HG03066 (cell line): ENCODE results near the gene SLC30A2.

ENCODE experiments used
- ATAC-seq: cut with Tn5 transposase; IDR thresholded peaks from one replicate; pipeline ENCODE4 v1.9.1; 2021; ENCODE audit warnings: low read depth; ENCODE audit not compliant: unreplicated experiment

The SLC30A2 gene

GRCh38 chr1:26070963-26071342 lies 25.0 kb upstream of the SLC30A2 start:
- ATAC-seq = no peak

DNA sequence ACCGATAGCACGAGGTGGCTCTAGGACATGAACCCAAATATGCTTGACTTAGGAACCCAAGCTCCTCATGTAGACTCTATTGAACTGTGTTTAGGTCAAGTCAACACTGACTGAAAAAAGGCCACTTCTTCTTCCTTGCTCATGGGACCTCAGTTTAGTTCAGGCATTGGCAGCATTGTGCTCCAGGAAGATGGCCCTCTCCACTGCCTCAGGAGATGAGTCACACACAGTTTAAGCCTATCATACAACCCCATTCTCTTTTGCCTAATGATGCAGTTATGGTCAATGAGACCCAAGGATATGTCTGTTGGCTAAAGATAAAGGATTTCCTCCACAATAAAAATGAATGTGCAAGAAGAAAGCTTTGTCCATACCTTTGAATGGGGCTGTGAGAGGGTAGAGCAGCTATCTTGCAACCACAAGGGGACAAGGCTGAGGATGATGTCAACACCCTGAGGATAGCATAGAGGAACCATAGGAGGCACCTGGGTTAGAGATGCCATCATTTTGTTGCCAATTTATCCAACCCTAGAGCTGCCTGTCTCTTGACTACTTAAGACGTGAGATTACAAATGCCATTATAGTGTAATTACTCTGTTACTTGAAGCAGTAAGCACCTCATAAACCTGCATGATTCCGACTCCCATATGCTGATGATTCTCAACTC lies 24.5 kb upstream of the SLC30A2 start:
- ATAC-seq = no peak

- no peak for ATAC-seq
Observed at GRCh38 chr1:26069941-26070295, 24.0 kb upstream of the SLC30A2 start.

- ATAC-seq = no peak
Observed at GRCh38 chr1:26067432-26067911, 21.6 kb upstream of the SLC30A2 start, which contains the start of gene TRIM63. TRIM63 (minus strand) TSS chr1:26067630; CDS start chr1:26067494, 136 bp downstream.

DNA sequence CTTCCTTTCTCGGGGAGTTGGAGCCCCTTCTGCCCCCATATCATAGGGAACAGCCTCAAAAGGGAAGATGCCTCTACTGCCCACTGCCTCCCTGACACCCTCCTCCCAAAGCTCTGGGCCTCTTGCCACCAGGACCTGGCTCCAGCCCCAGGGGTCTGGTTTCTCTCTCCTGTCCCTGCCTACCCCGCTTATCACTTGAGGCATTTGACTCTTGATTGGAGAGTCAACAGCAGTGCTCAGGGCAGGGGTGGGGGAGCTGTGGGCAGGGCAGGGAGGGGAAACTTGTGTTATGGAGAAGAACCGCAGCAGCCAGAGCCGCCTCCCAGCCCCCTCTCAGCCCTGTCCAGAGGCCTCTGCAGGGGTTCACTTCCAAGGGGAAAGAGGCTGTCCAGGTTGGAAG lies 20.9 kb upstream of the SLC30A2 start:
- ATAC-seq = no peak

DNA sequence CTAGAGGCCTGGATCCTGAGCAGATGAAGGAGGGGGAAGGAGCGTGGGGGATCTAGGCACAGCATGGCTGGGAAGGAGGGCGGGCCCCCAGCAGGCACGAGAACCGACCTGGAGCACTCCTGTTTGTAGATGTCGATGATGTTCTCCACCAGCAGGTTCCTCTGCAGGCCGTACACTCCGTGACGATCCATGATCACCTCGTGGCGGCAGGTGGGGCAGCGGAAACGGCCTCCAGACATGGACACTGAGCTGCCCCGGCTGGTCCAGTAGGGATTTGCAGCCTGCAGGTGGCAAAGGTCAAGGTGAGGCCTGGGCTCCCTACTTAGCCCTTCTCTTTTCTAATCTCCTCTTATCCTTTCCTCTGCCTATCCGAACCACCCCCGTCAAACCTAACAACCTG lies 20.2 kb upstream of the SLC30A2 start:
- no peak for ATAC-seq

- no peak for ATAC-seq
Observed at GRCh38 chr1:26064553-26064952, 18.6 kb upstream of the SLC30A2 start.

- ATAC-seq = no peak
Observed at GRCh38 chr1:26060832-26061574, 15.1 kb upstream of the SLC30A2 start.

GRCh38 chr1:26059906-26060305 lies 14.0 kb upstream of the SLC30A2 start:
- no peak for ATAC-seq

DNA sequence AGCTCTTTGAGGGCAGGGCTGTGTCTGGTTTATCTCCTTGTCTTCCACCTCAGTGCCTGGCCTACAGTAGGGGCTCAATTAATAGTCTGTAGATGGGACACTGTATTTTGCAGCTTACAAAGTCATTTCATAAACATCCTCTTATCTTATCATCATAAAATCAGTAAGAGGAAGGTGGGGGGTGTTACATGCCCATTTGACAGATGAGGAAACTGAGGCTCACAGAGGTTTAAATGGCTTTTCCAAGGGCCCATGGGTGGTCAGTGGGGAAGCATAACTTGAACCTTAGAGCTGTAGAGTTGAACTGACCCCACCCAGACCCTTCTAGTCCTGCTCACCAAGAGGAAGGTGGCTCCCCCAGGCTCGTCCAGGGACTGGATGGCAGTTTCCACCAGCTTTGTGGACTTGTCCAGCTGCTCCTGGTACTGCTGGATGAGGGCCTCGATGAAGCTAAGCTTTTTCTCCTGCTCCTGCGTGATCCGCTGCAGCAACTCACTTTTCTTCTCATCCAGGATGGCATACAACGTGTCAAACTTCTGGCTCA lies 12.2 kb upstream of the SLC30A2 start:
- no peak for ATAC-seq

DNA sequence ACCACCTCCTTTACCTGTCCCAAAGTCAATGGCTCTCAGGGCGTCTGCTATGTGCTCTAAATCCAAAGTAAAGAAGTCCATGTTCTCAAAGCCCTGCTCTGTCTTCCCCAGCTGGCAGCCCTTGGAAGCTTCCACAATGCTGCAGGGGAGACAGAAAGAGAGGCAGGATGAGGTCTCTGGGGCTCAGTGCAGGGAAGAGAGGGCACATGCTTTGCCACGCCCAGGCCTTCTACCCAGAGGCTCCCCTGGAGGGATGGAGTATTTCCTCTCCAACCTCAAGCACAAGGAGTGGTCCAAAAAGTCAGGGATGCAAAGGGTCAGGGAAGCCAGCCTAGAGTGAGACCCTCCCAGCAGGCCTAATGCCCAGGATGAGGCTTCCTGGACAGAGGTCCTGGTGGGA lies 11.3 kb upstream of the SLC30A2 start:
- ATAC-seq = no peak

- no peak for ATAC-seq
Observed at GRCh38 chr1:26055041-26055440, 9.1 kb upstream of the SLC30A2 start.

DNA sequence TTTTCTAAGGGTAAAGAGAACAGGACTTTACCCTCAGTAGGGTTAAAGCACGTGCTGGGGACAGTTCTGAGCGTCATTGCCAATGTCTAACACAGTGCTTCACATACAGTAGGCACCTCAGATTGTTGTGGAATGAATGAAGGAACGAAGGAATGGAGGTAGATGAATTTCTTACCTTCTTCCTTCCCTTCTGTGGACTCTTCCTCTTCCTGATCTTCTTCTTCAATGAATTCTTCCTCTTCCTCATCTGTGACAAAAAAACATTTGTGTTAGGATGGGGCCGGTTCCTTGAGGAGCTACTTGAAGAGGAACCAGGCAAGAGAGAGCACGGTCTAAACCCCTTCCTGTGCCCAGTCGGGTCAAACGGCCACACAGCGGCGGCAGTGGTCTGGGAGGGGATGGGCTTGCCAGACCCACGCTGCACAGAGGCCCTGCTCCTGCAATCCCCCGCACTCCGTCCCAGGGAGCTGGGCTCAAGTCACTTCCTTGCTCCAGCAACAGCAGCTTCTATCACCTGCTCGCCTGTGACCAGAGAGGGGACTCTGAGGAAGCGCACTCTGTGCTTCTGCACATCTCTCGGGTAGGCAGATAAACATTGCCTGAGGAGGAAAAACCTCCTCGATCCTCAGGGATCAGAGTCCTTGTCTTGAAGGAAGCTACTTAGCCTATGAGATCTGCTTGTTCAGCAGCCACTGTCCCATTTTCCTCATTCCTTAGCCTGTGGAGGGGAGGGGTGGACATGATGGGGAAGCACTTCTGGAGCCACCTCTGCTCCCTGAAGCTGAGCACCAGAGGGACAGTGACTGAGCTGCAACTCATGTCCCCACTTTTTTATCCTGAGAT lies 8.0 kb upstream of the SLC30A2 start:
- ATAC-seq = no peak

- ATAC-seq = no peak
Observed at GRCh38 chr1:26050248-26050640, 4.3 kb upstream of the SLC30A2 start.

- no peak for ATAC-seq
Observed at GRCh38 chr1:26049531-26050247, 3.8 kb upstream of the SLC30A2 start.

DNA sequence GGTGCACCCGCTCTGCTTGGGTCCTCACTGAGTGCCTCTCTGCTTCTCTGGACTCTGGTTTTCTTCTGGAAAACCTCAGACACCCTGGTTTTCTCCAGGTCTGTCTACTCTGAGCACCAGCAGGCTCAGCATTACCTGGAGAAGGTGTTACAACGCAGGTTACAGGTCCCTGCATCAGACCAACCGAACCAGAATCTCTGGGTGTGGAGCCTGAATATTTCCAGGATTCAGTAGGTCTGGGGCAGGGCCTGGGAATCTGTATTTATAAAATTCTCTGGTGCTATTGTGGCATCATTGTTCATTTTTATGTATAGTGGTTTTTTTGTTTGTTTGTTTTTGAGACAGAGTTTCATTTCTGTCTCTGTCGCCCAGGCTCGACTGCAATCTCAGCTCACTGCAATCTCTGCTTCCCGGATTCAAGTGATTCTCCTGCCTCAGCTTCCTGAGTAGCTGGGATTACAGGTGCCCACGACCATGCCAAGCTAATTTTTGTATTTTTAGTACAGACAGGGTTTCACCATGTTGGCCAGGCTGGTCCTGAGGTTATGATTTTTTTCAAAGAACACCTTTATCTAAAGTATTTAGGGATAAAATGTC lies 1.5 kb upstream of the SLC30A2 start:
- no peak for ATAC-seq

- no peak for ATAC-seq
Observed at GRCh38 chr1:26046246-26047095, 553 bp upstream of the SLC30A2 start.

DNA sequence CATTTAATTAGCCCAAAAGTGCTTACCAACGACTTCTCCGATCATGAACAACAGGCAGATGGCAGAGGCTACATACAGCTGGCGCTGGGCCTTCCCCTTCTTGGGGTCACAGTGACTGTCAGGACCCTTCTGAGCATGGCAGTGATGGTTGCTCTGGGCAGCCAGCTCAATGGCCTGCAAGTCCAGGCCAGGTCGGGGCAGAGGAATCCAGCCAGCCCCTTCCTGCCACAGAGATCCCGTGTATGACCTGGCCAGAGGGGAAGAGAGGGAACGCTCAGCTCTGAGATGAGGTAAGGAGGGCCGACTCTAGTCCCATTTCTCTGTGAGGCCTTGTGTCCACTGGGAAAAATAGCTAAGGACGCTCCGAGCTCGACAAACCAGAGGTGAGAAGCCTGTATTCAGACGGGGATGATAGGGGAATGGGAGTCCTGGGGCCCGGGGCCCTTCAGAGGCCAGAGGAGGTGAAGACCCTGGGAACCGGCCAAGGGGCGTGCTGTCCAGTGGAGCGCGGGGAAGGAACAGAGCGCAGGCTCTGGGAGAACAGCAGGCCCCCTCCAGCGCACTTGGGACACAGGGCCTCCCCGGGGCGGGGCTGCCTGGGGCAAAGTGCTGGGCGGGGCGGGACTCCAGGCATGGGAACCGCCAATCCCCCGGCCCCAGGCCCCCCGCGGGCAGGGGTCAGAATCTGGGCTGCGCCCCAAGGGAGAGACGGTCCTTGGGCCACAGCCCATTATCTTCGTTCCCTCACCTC lies 772 bp downstream of the SLC30A2 start:
- no peak for ATAC-seq
